GM12872 (cell line): ENCODE data around the gene OSBP2.

Experiments used
- CTCF ChIP-seq: IDR thresholded peaks from 3 replicates; pipeline ENCODE4 v1.5.1; 2011; ENCODE audit warnings: low read depth, mild to moderate bottlenecking, low read length, moderate library complexity; ENCODE audit not compliant: insufficient read depth

OSBP2 gene

GRCh38 chr22:30667494-30668385 is 26.9 kb upstream of the OSBP2 start, which contains the start of gene DUSP18:
Gene DUSP18, minus strand, starts transcription at chr22:30667875. Its CDS starts 3,872 bp downstream, at chr22:30664003.
- peak; percentile 54; the same call in 2 of the 3 replicates for TF ChIP-seq CTCF

GRCh38 chr22:30668386-30668710 is 26.3 kb upstream of the OSBP2 start:
- no peak for TF ChIP-seq CTCF

GRCh38 chr22:30671071-30671470 is 23.6 kb upstream of the OSBP2 start:
- TF ChIP-seq CTCF, result no peak

- no peak for TF ChIP-seq CTCF
These were observed 21.5 kb upstream of the OSBP2 start for GRCh38 chr22:30673136-30673535.

GRCh38 chr22:30674482-30674881 is 20.2 kb upstream of the OSBP2 start:
- TF ChIP-seq CTCF, result no peak

GRCh38 chr22:30675436-30675835 is 19.2 kb upstream of the OSBP2 start:
- TF ChIP-seq CTCF, result no peak

GRCh38 chr22:30680991-30681770 is 13.5 kb upstream of the OSBP2 start:
- no peak for TF ChIP-seq CTCF
